OCI-LY3 (cell line): ENCODE measurements around the gene UNC5A.

Experiments used
- H2AFZ ChIP-seq: fragments of 200-600, 300-600 bp; shearing (Covaris generic); 2 replicates; pipeline ENCODE4 v1.6.0; 2014; ENCODE audit warnings: antibody characterized with exemption, low read depth, low read length
- H3K27ac ChIP-seq: fragments of 200-600, 300-600 bp; sonication (generic); 2 replicates; pipeline ENCODE4 v1.5.1; 2014; ENCODE audit warnings: mild to moderate bottlenecking, low read length, moderate library complexity, mixed read lengths
- H3K27me3 ChIP-seq: fragments of 200-600, 300-600 bp; sonication (generic); 2 replicates; pipeline ENCODE4 v1.6.1; 2014; ENCODE audit warnings: low read depth, low read length, mixed read lengths
- H3K36me3 ChIP-seq: fragments of 200-600, 300-600 bp; sonication (generic); replicated peaks from 2 replicates; pipeline ENCODE3; 2014; ENCODE audit warnings: low read depth, low read length, mixed read lengths
- H3K4me1 ChIP-seq: fragments of 300-600, 200-600 bp; sonication (generic); 2 replicates; pipeline ENCODE4 v1.6.1; 2014; ENCODE audit warnings: low read length, mixed read lengths
- H3K4me2 ChIP-seq: fragments of 200-600, 300-600 bp; sonication (generic); 2 replicates; pipeline ENCODE4 v1.6.1; 2014; ENCODE audit warnings: low read length, mixed read lengths
- H3K4me3 ChIP-seq: fragments of 300-600, 200-600 bp; sonication (generic); 2 replicates; pipeline ENCODE4 v1.5.1; 2014; ENCODE audit warnings: antibody characterized with exemption, mild to moderate bottlenecking, low read length, moderate library complexity
- H3K79me2 ChIP-seq: fragments of 300-600, 200-600 bp; shearing (Covaris generic); 2 replicates; pipeline ENCODE4 v1.6.1; 2014; ENCODE audit warnings: mild to moderate bottlenecking, low read length, mixed read lengths
- H3K9ac ChIP-seq: fragments of 300-600, 200-600 bp; shearing (Covaris generic); 2 replicates; pipeline ENCODE4 v1.6.0; 2014; ENCODE audit warnings: mild to moderate bottlenecking, low read length, moderate library complexity
- H3K9me3 ChIP-seq: fragments of 200-600, 300-600 bp; shearing (Covaris generic); 2 replicates; pipeline ENCODE4 v1.6.1; 2014; ENCODE audit warnings: low read length, mixed read lengths; ENCODE audit not compliant: insufficient read depth
- H4K20me1 ChIP-seq: fragments of 200-600, 300-600 bp; sonication (generic); 2 replicates; pipeline ENCODE4 v1.6.1; 2016; ENCODE audit warnings: low read length, mixed read lengths; ENCODE audit not compliant: insufficient read depth
- CTCF ChIP-seq: fragments of 200-600, 300-600 bp; sonication (generic); IDR thresholded peaks from 2 replicates; pipeline ENCODE4 v1.5.1; 2014; ENCODE audit warnings: antibody characterized with exemption, low read length, low read depth
- EZH2phosphoT487 ChIP-seq: fragments of 200-600 bp; shearing (Covaris generic); IDR thresholded peaks from 2 replicates; pipeline ENCODE4 v1.6.1; 2018; ENCODE audit warnings: antibody characterized with exemption, mixed run types, low read depth

UNC5A gene

GRCh38 chr5:176810687-176811501, 535 bp downstream of the UNC5A start:
- no peak overlapping the region for H3K4me2 ChIP-seq
- TF ChIP-seq EZH2phosphoT487 (no peak), CTCF (no peak)

GRCh38 chr5:176812269-176813259, 2.2 kb downstream of the UNC5A start:
- Histone ChIP-seq H3K27me3 (no peaks in the 10 kb centered on the region), H3K9ac (no peak overlapping the region), H3K79me2 (no peaks in the 10 kb centered on the region), H2AFZ (no peak overlapping the region), H3K27ac (no peak overlapping the region), H3K4me2 (no peak overlapping the region), H4K20me1 (no peaks in the 10 kb centered on the region), H3K4me3 (no peak overlapping the region), H3K9me3 (no peaks in the 10 kb centered on the region), H3K36me3 (no peaks in the 10 kb centered on the region), H3K4me1 (no peaks in the 10 kb centered on the region)
- TF ChIP-seq EZH2phosphoT487 (no peak), CTCF (peak; percentile 40)

More at GRCh38 chr5:176810687-176811501, 535 bp downstream of the UNC5A start:
- no peak overlapping the region for H2AFZ ChIP-seq
- H3K4me1 ChIP-seq, result no peaks in the 10 kb centered on the region
- no peaks in the 10 kb centered on the region for H3K27me3 ChIP-seq
- no peaks in the 10 kb centered on the region for H3K79me2 ChIP-seq
- H4K20me1 ChIP-seq, result no peaks in the 10 kb centered on the region
- no peak overlapping the region for H3K9ac ChIP-seq
- H3K27ac ChIP-seq, result no peak overlapping the region
- no peaks in the 10 kb centered on the region for H3K36me3 ChIP-seq
- no peaks in the 10 kb centered on the region for H3K9me3 ChIP-seq
- no peak overlapping the region for H3K4me3 ChIP-seq

- H3K9ac ChIP-seq, result no peak overlapping the region
- H3K27ac ChIP-seq, result no peak overlapping the region
- TF ChIP-seq EZH2phosphoT487, result no peak
- no peak for TF ChIP-seq CTCF
- no peaks in the 10 kb centered on the region for H3K4me1 ChIP-seq
- H3K9me3 ChIP-seq, result no peaks in the 10 kb centered on the region
- no peaks in the 10 kb centered on the region for H3K79me2 ChIP-seq
- H3K4me2 ChIP-seq, result no peak overlapping the region
- no peaks in the 10 kb centered on the region for H3K36me3 ChIP-seq
- H2AFZ ChIP-seq, result no peak overlapping the region
- H4K20me1 ChIP-seq, result no peaks in the 10 kb centered on the region
- no peaks in the 10 kb centered on the region for H3K27me3 ChIP-seq
- H3K4me3 ChIP-seq, result no peak overlapping the region
These were observed 3.4 kb downstream of the UNC5A start for GRCh38 chr5:176813587-176814312.
